C4-2B (cell line): Measurements from ENCODE around the gene OTOG.

ENCODE experiments used
- CTCF ChIP-seq: fragments of 450-650 bp; conservative IDR thresholded peaks from 2 replicates; pipeline ENCODE4 v1.5.1; 2017; ENCODE audit warnings: mild to moderate bottlenecking
- ZFX ChIP-seq: fragments of 450-650 bp; IDR thresholded peaks from 2 replicates; pipeline ENCODE4 v1.6.1; 2017

GRCh38 chr11:17498475-17498874 is 48.6 kb upstream of the OTOG start:
- TF ChIP-seq CTCF = peak; percentile 73; the same call in 1 of the 2 replicates
- no peak for TF ChIP-seq ZFX
